Psoas muscle (tissue), 8 donors: ENCODE data around the gene RYR2. TPM values are rescaled to one million over a fixed set of nuclear protein-coding genes. Genes with fewer than 3 reads are reported as not detected.

Experiments used
- ATAC-seq, 4 donors: fragments of 200-7000 bp; cut with Tn5 transposase; one replicate each; pipeline ENCODE4 v1.9.1; 2020; ENCODE audit warnings: moderate library complexity in 3 of 4, mild to moderate bottlenecking in 2 of 4
- DNase-seq, 2 donors: peaks; one replicate each; pipeline ENCODE4 v3.0.0-alpha.2; 2020
- H3K27ac ChIP-seq: fragments of 200-600 bp; one replicate; pipeline ENCODE4 v1.8.0; 2022
- H3K27me3 ChIP-seq, 3 donors: fragments of 200-600 bp in 1 of 3; one replicate each; pipeline versions ENCODE4 v1.6.1 to v1.8.0; 2013 to 2022; ENCODE audit warnings: low read length in 2 of 3, mild to moderate bottlenecking in 2 of 3, moderate library complexity in 1 of 3; ENCODE audit not compliant: insufficient read depth in 3 of 3
- H3K36me3 ChIP-seq, 2 donors: fragments of 200-600 bp in 1 of 2; one replicate each; pipeline versions ENCODE4 v1.6.1 to v1.8.0; 2013 to 2022; ENCODE audit warnings: low read depth in 1 of 2, mild to moderate bottlenecking in 1 of 2, moderate library complexity in 1 of 2; ENCODE audit not compliant: insufficient read depth in 1 of 2
- H3K4me1 ChIP-seq: fragments of 200-600 bp; one replicate; pipeline ENCODE4 v1.8.0; 2022
- H3K4me3 ChIP-seq: fragments of 200-600 bp; one replicate; pipeline ENCODE4 v1.8.0; 2022; ENCODE audit warnings: mild to moderate bottlenecking
- H3K9me3 ChIP-seq: fragments of 200-600 bp; one replicate; pipeline ENCODE4 v1.8.0; 2022
- WGBS, 3 donors: extraction: QIAGEN DNeasy Blood & Tissue Kit; methylation state at CpG; one replicate each; pipeline versions ENCODE4 v1.1.6 to v1.1.7; 2013; 5-methylcytosine and 5-hydroxymethylcytosine counted together
- intact Hi-C, 2 donors: fragments of 100-400 bp; cut with DNase I; formaldehyde crosslinking; loops; one replicate each; pipeline versions ENCODE4 v1.11.0 to v1.14.2; 2022
- polyA plus RNA-seq, 3 donors: library from polyadenylated mRNA; stranded (reverse); fragments of 200-250 nt; gene quantifications; one replicate each; pipeline ENCODE4 v1.2.3, GENCODE V29; 2013
- total RNA-seq, 4 donors: library from RNA; stranded (reverse); fragmentation: NEBNext Ultra II Directional in 2 of 4; extraction: Animal tissue kit (Norgen Biotek cat#: 25700) in 2 of 4; gene quantifications; one replicate each; pipeline versions ENCODE4 v1.2.1 to v1.2.4, GENCODE V29; 2021 to 2023
- TF ChIP-seq, protein P1 (sequence below): fragments of 200-600 bp; IDR thresholded peaks from one replicate; pipeline ENCODE4 v1.8.0; 2022; ENCODE audit warnings: antibody characterized with exemption
- donor health status: healthy with polysubstance abuse.
- donor health status: DM: no; HTN: no; CAD: no; lungs with moderate emphysema.
- donor health status: Bipolar disorder and iron deficiency.
- donor health status: healthy.
- donor health status: DM: yes; HTN: yes; CAD: no.
- donor health status: DM: no; HTN: no; CAD: no.
- donor health status: DM: no; HTN: no; CAD: no.
- donor health status: DM: yes; HTN: yes; CAD: no.

RYR2 gene
- total and polyA plus RNA-seq, 7 donors: 0.06 to 0.48 (median 0.25) TPM

DNA sequence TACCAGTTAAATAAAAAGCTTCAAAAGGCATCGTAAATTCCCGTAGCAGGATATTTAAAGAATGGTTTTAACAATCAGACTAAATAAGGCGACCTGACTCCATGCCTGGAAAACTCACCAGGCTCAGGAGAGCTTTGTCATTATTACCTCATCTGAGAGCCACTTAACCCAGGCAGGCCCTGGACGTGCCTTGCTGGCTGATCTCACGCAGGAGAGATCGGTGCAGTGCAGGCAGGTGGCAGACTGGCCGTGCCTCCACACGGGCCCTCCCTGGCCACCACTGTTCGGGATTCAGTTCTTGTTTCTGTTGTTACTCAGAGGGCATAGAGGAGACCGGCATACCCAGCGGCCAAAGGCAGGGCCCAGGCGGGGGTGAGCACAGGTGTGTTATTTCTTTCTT is 44.1 kb upstream of the RYR2 start:
- Histone ChIP-seq H3K36me3 (no peaks in the 10 kb centered on the region), H3K27ac (no peak overlapping the region), H3K4me1 (no peaks in the 10 kb centered on the region), H3K4me3 (no peak overlapping the region), H3K9me3 (no peaks in the 10 kb centered on the region), H3K27me3 (no peaks in the 10 kb centered on the region)
- ATAC-seq (peak in 2 of 4 donors; percentile 32 to 51), DNase-seq (no peak)
- TF ChIP-seq, protein P1, sequence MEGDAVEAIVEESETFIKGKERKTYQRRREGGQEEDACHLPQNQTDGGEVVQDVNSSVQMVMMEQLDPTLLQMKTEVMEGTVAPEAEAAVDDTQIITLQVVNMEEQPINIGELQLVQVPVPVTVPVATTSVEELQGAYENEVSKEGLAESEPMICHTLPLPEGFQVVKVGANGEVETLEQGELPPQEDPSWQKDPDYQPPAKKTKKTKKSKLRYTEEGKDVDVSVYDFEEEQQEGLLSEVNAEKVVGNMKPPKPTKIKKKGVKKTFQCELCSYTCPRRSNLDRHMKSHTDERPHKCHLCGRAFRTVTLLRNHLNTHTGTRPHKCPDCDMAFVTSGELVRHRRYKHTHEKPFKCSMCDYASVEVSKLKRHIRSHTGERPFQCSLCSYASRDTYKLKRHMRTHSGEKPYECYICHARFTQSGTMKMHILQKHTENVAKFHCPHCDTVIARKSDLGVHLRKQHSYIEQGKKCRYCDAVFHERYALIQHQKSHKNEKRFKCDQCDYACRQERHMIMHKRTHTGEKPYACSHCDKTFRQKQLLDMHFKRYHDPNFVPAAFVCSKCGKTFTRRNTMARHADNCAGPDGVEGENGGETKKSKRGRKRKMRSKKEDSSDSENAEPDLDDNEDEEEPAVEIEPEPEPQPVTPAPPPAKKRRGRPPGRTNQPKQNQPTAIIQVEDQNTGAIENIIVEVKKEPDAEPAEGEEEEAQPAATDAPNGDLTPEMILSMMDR: no peak
- 59 to 63% (median 62%) methylated on average over 12 of the region's 12 CpGs for WGBS, 3 donors
- intact Hi-C loops: no loop called here

DNA sequence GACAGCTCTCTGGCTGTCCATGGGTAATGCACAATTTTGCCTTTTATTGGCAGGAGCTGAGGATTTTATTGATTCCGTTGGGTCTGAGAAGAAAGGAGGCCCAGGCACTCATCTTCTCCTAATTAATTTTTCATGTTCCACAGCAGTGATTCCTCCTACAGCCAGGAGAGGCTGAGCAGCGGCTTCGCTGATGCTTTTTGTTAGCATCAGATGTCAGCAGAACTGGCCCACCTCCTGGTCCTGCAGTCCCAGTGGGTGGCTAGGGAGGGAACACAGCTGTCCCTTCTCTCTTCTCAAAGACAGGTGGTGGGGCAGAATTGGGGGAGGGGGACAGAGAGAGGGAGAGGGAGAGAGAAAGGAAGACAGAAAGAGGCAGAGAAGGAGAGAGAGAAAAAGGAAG is 43.4 kb upstream of the RYR2 start:
- H3K27me3 ChIP-seq: no peaks in the 10 kb centered on the region
- TF ChIP-seq, protein P1: no peak
- no peaks in the 10 kb centered on the region for H3K36me3 ChIP-seq
- ATAC-seq (no peak), DNase-seq (no peak)
- 27 to 38% (median 31%) methylated on average over 3 of the region's 3 CpGs for WGBS, 3 donors
- H3K9me3 ChIP-seq: no peaks in the 10 kb centered on the region
- no peak overlapping the region for H3K4me3 ChIP-seq
- H3K27ac ChIP-seq: no peak overlapping the region
- intact Hi-C loops: no loop called here
- H3K4me1 ChIP-seq: no peaks in the 10 kb centered on the region

DNA sequence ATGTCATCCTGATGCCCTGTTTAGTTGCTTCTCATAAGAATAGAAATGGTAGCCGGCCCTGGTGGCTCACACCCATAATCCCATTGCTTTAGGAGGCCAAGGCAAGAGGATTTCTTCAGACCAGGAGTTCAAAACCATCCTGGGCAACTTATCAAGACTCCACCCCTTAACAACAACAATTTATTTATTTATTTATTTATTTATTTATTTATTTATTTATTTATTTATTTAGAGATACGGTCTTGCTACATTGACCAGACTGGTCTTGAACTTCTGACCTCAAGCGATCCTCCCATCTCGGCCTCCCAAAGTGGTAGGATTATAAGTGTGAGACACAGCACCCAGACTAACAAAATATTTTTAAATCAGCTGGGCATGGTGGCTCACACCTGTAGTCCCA is 41.8 kb upstream of the RYR2 start:
- no peaks in the 10 kb centered on the region for H3K27me3 ChIP-seq
- no peaks in the 10 kb centered on the region for H3K36me3 ChIP-seq
- intact Hi-C loops: loop anchor here in 1 of 2 donors (10.0 kb wide), 1 partner anchor 545 kb away; no protein-coding TSS in a partner anchor
- ATAC-seq: no peak
- DNase-seq: no peak
- TF ChIP-seq, protein P1: no peak
- H3K9me3 ChIP-seq: no peaks in the 10 kb centered on the region
- no peaks in the 10 kb centered on the region for H3K4me1 ChIP-seq
- no peak overlapping the region for H3K27ac ChIP-seq
- no peak overlapping the region for H3K4me3 ChIP-seq
- WGBS, 3 donors: 91 to 97% (median 92%) methylated on average over 4 of the region's 4 CpGs

DNA sequence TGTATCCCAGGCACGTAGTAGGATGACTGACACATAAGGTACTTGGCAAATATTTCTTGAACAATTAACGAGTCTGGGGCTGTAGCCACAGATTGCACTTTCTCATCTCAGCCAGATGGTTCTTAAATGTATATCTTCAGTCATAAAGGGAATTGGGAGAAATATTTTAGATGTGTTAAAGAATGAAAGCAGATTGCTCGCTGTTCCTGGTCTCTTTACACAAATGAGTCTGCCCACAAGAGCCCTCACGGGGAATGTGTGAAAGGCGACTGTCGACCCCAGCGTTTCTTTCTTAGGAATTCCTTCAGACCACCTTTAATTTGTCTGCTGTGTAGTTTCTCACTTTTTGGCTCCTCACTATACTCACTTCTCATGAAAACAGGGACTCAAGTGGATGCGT is 38.5 kb upstream of the RYR2 start:
- Histone ChIP-seq H3K4me1 (no peaks in the 10 kb centered on the region), H3K27me3 (no peaks in the 10 kb centered on the region), H3K27ac (no peak overlapping the region), H3K4me3 (no peak overlapping the region), H3K9me3 (no peaks in the 10 kb centered on the region), H3K36me3 (no peaks in the 10 kb centered on the region)
- intact Hi-C loops: loop anchor here in 1 of 2 donors (10.0 kb wide), 1 partner anchor 549 kb away; no protein-coding TSS in a partner anchor
- WGBS, 3 donors: 65 to 69% (median 65%) methylated on average over 8 of the region's 8 CpGs
- TF ChIP-seq, protein P1: no peak
- ATAC-seq (no peak), DNase-seq (no peak)

- ATAC-seq (no peak), DNase-seq (no peak)
- Histone ChIP-seq H3K4me3 (no peak within 1 kb of the TSS), H3K36me3 (no peaks in the 10 kb centered on the region), H3K9me3 (no peaks in the 10 kb centered on the region), H3K27me3 (no peaks in the 10 kb centered on the region), H3K4me1 (no peaks in the 10 kb centered on the region), H3K27ac (no peak within 1 kb of the TSS)
- 86 to 93% (median 90%) methylated on average over 18 of the region's 18 CpGs for WGBS, 3 donors
- TF ChIP-seq, protein P1: no peak
- intact Hi-C loops: loop anchor here in 1 of 2 donors (10.0 kb wide), 1 partner anchor 549 kb away; no protein-coding TSS in a partner anchor
Measured at GRCh38 chr1:237004116-237004515, 37.9 kb upstream of the RYR2 start, which contains the start of gene MT1HL1. TSS of gene MT1HL1 (minus strand) at chr1:237004441. CDS start at chr1:237004372, 69 bp downstream.
